ENCODE data around the gene MIS18A. TPM values are rescaled to one million over a fixed set of nuclear protein-coding genes. Genes with fewer than 3 reads are reported as not detected.
A peak's percentile ranks its signal among the peaks of the same experiment; 100 is the strongest.

MIS18A gene
- total RNA-seq, 1 donor from 2014 or later = 7.2 TPM

DNA sequence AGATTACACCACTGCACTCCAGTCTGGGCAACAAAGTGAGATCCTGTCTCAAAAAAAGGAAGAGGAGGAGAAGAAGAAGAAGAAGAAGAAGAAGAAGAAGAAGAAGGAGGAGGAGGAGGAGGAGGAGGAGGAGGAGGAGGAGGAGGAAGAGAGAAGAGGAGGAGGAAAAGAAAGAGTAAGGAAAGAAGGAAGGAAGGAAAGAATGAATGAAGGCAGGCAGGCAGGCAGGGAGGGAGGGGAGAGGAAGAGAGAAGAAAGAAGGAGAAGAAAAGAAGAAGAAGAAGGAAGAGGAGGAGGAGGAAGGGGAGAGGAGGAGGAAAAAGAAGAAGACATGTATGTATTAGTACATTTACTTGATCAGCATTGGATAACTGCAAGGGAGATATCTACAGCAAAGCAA, 26.7 kb downstream of the MIS18A start:
- no peak for DNase-seq

DNA sequence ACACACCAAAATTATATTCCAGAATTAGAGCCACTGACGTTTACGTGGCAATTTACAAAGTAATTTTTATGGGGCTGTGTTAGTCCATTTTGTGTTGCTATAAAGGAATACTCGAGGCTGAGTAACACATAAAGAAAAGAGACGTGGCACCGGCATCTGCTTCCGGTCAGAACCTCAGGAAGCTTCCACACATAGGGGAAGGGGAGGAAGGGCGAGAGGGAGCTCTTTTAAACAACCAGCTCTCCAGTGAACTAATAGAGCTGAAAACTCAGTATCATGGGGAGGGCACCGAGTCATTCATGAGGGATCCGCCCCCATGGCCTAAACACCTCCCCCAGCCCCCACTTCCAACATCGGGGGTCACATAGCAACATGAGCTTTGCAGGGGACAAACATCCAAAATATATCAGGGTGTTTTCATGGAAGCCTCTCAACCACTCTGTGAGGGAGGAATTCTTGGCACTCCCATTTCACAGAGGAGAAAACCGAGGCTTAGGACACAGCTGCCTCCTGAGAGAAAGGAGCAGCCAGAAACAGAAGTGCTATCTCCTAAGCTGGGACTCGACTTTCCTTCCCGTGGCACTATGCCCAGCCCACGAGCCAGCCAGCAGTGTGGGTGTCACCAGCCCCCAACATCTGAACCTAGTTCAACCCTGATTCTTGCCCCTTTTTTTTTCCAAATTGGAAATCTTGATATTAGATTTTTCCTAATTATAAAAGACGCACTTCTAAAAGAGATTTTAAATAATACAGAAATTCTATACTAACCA, 29.2 kb downstream of the MIS18A start:
- no peak for DNase-seq

DNA sequence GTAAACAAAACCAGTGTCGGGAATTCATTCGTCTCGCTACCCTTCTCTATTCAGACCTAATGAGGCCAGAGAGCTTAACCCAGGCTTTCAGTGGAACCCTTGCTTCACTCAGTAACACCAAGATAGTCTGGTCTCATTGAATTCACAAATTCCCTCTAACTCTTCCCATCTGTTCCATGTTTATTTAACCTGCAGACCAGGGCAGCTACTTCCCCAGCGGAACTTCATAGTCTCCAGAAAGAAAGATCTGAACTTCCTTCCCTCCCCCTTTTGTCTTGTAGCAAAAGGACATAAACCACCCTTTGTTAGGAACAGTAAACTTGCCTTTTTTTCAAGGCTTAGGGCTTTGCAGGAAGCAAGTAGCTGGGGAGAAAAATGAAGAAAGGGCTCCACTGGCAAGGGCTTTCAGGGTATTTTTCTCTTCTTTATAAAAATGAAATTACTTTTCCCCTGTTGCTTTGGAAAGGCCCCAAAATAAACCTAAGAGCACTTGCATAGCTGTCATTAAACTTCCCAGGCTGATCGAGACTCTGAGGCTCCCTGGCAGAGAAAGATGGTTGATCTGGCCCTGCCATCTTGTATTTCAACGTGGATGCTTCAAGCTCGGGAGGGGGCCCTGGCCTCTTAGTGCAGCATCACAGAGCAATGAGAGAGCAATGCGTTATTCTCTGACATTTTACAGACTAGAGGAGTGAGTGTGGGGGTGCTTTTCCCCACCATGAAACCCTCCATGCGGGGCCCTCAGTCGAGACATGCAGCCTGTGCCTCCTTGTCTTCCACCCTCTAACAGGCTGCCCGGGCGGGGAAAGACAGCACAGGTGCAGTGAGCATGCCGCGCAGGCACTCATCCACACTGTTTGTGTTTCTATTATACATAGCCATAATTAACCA, 30.0 kb downstream of the MIS18A start:
- peak; percentile 74 for DNase-seq

DNA sequence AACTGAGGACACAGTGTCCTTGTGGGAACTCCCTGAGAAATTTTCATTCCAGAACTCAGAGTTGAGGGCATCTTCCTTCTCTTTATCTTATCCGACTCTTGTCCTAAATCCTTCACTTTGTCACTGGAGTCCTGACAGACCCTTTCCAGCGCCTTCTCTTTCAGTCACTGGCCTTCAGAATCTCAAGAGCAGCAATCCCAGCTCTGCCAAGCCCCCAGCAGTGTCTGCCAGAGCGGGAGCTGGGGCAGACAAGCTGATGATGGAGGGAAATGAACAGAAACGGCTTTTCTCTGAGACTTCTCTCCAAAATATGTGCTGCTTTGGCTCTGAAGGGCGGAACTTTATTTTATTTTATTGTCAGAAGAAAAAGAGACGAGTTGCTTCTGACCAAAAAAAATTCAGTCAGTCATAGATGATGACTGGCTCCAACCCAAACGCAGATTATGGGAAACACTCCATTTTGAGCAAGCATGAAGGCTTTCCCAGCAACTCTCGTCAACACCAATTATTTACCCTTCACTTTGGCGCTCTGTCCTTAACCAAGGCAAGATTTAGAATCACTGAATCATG, 32.2 kb downstream of the MIS18A start:
- peak; percentile 65 for DNase-seq

DNA sequence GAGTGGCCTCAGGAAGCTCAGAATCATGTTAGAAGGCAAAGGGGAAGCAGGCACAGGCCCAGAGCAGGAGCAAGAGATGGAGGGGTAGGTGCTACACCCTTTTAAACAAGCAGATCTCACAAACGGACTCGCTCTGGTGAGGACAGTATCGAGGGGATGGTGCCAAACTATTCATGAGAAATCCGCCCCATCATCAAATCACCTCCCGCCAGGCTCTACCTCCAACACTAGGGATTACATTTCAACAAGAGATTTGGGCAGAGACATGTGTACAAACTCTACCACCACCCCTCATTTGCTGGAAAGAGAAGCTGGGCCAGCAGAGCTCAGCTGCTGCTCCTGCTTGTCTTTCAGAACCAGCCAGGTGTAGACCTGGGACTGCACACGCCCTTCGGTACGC, 32.9 kb downstream of the MIS18A start:
- DNase-seq = peak; percentile 33

DNA sequence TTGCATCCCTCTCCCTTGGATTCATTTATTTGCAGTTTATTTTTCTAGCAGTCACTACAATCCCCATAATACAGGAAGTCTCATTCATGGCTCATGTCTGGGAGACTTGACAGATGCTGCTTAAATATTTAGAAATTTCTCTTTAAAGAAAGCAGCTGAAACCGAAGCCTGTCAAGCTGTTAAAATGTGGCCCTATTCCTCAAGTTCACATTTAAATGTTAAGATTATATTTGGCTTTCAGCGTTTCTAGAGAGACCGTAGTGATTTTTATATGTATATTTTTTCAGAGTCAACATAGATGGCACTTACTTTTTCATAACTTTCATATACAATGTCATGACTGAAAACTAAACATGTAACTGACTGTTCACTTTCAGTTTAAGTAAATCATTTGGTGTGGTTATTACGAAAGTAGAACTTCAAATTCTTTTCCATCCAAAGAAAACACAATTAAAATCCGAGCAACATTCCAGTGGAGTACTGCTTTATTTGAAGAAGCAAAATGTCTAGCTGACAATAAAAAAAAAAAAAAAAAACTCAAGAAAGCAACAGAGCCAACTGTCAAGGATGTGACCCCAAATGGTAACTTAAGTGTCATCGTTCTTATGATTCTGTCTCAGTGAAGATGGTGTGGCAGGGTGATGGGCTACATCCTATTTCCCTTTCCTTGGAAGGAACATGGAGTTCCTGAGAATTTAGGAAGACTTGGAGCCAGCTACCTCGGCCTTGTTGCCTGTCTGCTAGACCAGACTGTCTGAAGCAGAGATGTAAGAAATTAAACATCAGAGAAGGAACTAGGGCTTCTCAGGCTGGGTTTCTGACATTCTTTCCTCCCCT, 37.8 kb downstream of the MIS18A start:
- peak; percentile 43 for DNase-seq

DNA sequence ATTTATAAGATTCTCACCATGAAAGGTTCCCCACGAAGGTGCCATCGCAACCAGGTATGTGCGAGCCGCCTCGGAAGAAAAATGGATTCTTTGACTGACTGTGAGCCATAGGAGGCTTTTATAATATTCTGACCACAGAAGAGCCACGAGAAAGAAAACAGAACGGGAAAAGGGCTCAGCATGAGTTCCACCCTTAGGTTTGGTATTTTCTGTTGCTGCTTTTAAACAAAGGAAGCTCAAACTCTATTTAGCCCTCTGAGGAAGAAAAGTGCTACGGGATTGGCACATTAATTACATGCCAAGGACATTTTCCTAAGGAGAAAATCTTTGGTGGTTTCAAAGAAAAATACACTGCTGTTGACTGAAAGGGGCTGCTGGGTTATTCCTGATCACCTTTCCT, 39.3 kb downstream of the MIS18A start:
- DNase-seq = no peak

DNA sequence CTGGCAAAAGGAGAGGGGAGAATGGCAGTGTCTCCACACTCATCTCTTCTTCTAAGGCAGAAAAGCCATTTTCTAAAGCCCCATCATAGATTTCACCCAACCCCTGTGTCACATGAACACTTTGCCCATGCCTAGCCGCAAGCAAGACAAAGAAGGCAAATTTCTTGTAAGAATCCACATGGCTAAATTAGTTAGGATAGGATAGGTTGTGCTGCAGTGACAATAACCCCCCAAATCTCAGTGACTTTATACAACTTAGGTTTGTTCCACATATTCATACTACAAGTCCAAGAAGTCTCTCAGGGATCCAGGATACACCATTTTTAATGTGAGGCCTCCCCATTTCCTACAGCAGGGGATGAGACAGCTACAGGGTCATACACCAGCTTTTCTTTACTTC, 40.8 kb downstream of the MIS18A start:
- DNase-seq = no peak

DNA sequence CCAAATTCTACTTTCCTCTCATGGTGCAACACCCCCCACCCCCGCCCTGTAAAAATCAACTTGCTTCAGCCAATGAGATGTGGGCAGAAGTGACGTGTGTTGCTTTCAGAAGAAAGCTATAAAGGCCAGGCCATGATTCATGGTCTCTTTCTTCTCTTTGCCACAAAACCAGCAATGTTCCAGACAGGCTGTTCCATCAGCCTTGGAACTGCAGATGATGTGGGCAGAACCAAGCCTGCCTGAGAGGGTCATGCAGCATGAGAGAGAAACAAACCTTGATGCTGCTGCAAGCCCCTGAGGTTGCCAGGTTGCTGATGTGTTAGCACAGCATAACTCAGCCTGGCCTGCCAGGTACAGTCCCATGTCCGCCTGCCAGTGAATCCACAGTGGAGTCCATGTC, 41.8 kb downstream of the MIS18A start:
- DNase-seq = no peak

DNA sequence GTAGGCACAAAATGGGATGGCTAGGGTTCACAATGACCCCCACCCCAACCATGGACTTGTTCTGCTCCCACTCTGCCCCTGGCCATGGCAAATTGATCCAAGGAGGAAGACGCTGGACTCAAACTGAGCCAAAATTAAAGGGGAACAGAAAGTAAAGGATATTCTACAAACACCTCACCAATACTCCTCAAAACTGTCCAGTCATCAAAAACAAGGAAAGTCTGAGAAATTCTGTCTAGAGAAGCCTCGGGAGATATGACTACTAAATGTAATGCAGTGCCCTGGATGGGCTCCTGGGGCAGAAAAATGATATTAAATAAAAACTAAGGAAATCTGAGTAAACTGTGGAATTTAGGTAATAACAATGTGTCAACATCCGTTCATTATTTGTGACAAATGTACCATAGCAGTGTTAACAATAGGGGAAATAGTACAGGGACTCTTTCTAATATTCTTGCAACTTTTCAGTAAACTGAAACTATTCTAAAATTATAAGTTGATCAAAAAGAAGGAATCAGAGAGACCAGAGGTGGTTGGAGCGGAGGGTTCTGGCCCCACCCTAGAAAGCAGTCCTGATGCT, 45.0 kb downstream of the MIS18A start:
- no peak for DNase-seq

DNA sequence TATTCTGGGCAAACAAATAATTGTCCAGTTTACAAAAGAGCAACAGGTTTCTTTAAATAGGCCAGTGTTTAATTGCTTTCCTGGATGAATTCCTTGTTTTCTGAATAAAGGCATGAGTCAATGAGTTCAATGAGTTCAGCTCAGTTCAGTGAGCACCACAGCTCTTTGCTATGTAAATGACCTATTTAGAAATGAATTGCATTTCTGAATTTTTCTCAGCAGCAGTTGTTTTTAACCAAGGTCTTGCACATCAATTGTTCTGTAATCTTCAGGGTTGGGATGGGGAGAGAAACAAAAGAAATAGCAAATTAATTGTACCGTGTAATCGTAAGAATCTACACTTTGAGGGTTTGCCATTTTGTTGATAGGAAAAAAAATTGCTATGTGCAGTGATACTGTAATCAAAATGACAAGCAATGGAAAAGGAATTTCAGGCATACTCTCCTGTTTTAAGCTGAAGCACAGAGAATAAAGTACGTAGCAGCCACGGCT, 45.7 kb downstream of the MIS18A start:
- no peak for DNase-seq

DNA sequence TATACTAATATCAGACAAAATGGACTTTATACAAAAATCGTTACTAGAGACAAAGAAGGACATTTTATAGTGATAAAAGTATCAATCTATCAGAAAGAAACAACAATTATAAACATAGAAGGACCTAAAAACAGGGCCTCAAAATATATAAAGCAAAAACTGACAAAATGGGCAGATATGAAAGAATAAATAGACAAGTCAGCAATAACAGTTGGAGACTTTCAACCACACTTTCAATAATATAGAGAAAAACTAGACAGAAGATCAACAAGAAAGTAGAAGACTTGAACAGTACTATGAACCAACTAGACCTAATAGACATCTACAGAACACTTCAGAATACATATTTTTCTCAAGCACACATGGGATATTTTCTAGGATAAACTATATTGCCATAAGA, 52.4 kb downstream of the MIS18A start:
- no peak for DNase-seq

Other genes with a start within 250 kb of the MIS18A start
- not detected for gene MRAP, start 19.8 kb upstream of the MIS18A start, total RNA-seq
- gene URB1, start 114.0 kb upstream of the MIS18A start, total RNA-seq = 25.0 TPM
- 8.8 TPM for gene EVA1C, start 133.7 kb upstream of the MIS18A start, total RNA-seq

Data from tongue (tissue), 2 donors.